GM12872 (cell line): ENCODE data around the gene SNED1.

Experiments
- TF ChIP-seq, protein P1 (sequence below): IDR thresholded peaks from 3 replicates; pipeline ENCODE4 v1.5.1; 2011; ENCODE audit warnings: low read depth, mild to moderate bottlenecking, low read length, moderate library complexity; ENCODE audit not compliant: insufficient read depth

Gene SNED1

GRCh38 chr2:241029599-241030332 lies 31.3 kb downstream of the SNED1 start:
- TF ChIP-seq, protein P1, sequence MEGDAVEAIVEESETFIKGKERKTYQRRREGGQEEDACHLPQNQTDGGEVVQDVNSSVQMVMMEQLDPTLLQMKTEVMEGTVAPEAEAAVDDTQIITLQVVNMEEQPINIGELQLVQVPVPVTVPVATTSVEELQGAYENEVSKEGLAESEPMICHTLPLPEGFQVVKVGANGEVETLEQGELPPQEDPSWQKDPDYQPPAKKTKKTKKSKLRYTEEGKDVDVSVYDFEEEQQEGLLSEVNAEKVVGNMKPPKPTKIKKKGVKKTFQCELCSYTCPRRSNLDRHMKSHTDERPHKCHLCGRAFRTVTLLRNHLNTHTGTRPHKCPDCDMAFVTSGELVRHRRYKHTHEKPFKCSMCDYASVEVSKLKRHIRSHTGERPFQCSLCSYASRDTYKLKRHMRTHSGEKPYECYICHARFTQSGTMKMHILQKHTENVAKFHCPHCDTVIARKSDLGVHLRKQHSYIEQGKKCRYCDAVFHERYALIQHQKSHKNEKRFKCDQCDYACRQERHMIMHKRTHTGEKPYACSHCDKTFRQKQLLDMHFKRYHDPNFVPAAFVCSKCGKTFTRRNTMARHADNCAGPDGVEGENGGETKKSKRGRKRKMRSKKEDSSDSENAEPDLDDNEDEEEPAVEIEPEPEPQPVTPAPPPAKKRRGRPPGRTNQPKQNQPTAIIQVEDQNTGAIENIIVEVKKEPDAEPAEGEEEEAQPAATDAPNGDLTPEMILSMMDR, result no peak

DNA sequence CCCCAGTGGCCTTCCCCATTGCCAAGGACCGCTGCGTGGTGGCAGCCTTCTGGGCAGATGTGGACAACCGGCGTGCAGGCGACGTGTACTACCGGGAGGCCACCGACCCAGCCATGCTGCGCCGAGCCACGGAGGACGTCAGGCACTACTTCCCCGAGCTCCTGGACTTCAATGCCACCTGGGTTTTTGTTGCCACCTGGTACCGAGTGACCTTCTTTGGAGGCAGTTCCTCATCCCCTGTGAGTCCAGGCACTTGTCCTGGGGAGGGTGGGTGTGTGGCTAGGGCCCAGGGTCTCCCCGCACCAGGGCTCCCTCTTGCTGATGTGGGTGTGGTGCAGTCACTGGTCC lies 31.9 kb downstream of the SNED1 start:
- TF ChIP-seq, protein P1, result no peak

GRCh38 chr2:241030883-241031282 lies 32.5 kb downstream of the SNED1 start:
- TF ChIP-seq, protein P1, result no peak

GRCh38 chr2:241031436-241032165 lies 33.2 kb downstream of the SNED1 start:
- TF ChIP-seq, protein P1, result no peak

DNA sequence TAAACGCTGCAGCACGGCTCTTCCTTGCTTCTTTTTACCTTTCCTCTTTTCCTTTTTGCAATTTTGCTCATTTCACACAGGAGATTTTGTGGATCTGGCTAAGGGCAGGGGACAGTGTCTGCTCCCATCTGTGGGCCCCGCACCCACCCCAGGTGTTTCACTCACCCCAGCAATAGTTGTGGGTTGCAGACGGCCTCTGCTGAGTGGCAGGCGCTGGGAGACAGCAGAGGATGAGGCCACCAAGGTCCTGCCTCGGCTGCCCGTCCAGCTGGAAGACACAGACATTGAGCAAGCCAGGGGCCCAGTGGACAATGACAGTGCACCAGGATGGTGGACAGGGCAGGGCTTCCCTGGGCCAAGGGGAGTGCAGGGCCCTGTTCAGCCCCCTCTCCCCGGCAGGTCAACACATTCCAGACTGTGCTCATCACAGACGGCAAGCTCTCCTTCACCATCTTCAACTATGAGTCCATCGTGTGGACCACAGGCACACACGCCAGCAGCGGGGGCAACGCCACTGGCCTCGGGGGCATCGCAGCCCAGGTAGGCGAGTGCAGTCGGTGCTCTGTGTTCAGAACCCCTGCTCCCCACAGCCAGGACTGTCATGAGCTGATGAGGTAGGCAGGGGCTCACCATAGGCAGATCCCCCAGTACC lies 35.0 kb downstream of the SNED1 start:
- TF ChIP-seq, protein P1, result no peak

GRCh38 chr2:241033994-241034393 lies 35.6 kb downstream of the SNED1 start:
- TF ChIP-seq, protein P1, result no peak

- TF ChIP-seq, protein P1, result no peak
These were observed 36.2 kb downstream of the SNED1 start for GRCh38 chr2:241034490-241035141.
